ENCODE results near the gene CACNB4. TPM values are rescaled to one million over a fixed set of nuclear protein-coding genes. Genes with fewer than 3 reads are reported as not detected.
A peak's percentile ranks its signal among the peaks of the same experiment; 100 is the strongest.

Gene CACNB4
- total RNA-seq, 4 donors from 2014 or later, result 3.5 to 4.8 (median 4.3) TPM

GRCh38 chr2:152097290-152097800, 1.5 kb downstream of the CACNB4 start:
- no peak for DNase-seq (ENCODE audit: low spot score in 2 of 2)
- Histone ChIP-seq H3K4me1 (peaks cover 0 to 29% (median 9%) of the 10 kb centered on the region in 4 donors), H3K9me3 (no peaks in the 10 kb centered on the region), H3K27ac (peak overlapping the region in 2 of 4 donors; percentile 19 to 70), H3K27me3 (peaks cover 0 to 37% of the 10 kb centered on the region in 2 donors), H3K36me3 (no peaks in the 10 kb centered on the region), H3K4me3 (peak overlapping the region; percentile 38 to 68 (median 59))
- no peak for TF ChIP-seq POLR2A (IDR thresholded peaks at IDR 0.05)
- no peak for TF ChIP-seq CTCF (IDR thresholded peaks at IDR 0.05)
- no peak for TF ChIP-seq EP300 (IDR thresholded peaks at IDR 0.05)
- WGBS, 2 donors, result 10 to 14% methylated on average over 13 of the region's 13 CpGs

- TF ChIP-seq CTCF (IDR thresholded peaks at IDR 0.05) (no peak), EP300 (IDR thresholded peaks at IDR 0.05) (no peak), POLR2A (IDR thresholded peaks at IDR 0.05) (no peak)
- peaks cover 0 to 29% (median 9%) of the 10 kb centered on the region in 4 donors for H3K4me1 ChIP-seq
- H3K9me3 ChIP-seq, result no peaks in the 10 kb centered on the region
- H3K27me3 ChIP-seq, result peaks cover 0 to 23% of the 10 kb centered on the region in 2 donors
- H3K27ac ChIP-seq, result no peak overlapping the region
- H3K4me3 ChIP-seq, result no peak overlapping the region
- DNase-seq (ENCODE audit: low spot score in 2 of 2), result no peak
- H3K36me3 ChIP-seq, result no peaks in the 10 kb centered on the region
- 96 to 100% methylated on average over 1 of the region's 1 CpG for WGBS, 2 donors
These were observed 3.7 kb downstream of the CACNB4 start for GRCh38 chr2:152095146-152095545.

GRCh38 chr2:152094014-152094413, 4.8 kb downstream of the CACNB4 start:
- H3K4me3 ChIP-seq, result no peak overlapping the region
- no peak for TF ChIP-seq POLR2A (IDR thresholded peaks at IDR 0.05)
- TF ChIP-seq CTCF (IDR thresholded peaks at IDR 0.05), result no peak
- TF ChIP-seq EP300 (IDR thresholded peaks at IDR 0.05), result no peak
- peaks cover 0 to 12% of the 10 kb centered on the region in 2 donors for H3K27me3 ChIP-seq
- H3K36me3 ChIP-seq, result no peaks in the 10 kb centered on the region
- DNase-seq (ENCODE audit: low spot score in 2 of 2), result no peak
- WGBS, 2 donors, result 88 to 94% methylated on average over 2 of the region's 2 CpGs
- H3K4me1 ChIP-seq, result peaks cover 0 to 20% (median 6%) of the 10 kb centered on the region in 4 donors
- H3K27ac ChIP-seq, result no peak overlapping the region
- no peaks in the 10 kb centered on the region for H3K9me3 ChIP-seq

- H3K9me3 ChIP-seq, result no peaks in the 10 kb centered on the region
These were observed 5.4 kb downstream of the CACNB4 start for GRCh38 chr2:152093464-152093863.

More at GRCh38 chr2:152093464-152093863, 5.4 kb downstream of the CACNB4 start:
- 68 to 75% methylated on average over 2 of the region's 2 CpGs for WGBS, 2 donors
- Histone ChIP-seq H3K36me3 (no peaks in the 10 kb centered on the region), H3K27ac (no peak overlapping the region), H3K27me3 (peaks cover 0 to 6% of the 10 kb centered on the region in 2 donors), H3K4me1 (peaks cover 0 to 15% (median 4%) of the 10 kb centered on the region in 4 donors), H3K4me3 (no peak overlapping the region)
- no peak for DNase-seq (ENCODE audit: low spot score in 2 of 2)
- TF ChIP-seq EP300 (IDR thresholded peaks at IDR 0.05) (no peak), POLR2A (IDR thresholded peaks at IDR 0.05) (no peak), CTCF (IDR thresholded peaks at IDR 0.05) (no peak)

Data from tibial nerve (tissue), 4 donors.